Measurements from ENCODE around the gene GADD45A. TPM values are rescaled to one million over a fixed set of nuclear protein-coding genes. Genes with fewer than 3 reads are reported as not detected.
"Not testable (repeated sequence)": the region's sequence is repeated elsewhere in the genome, so short reads cannot be mapped to it uniquely, and the experiment has no call there.

Gene GADD45A
- total RNA-seq, 1 donor from 2014 or later = 46.5 TPM

GRCh38 chr1:67655581-67655980 is 29.4 kb upstream of the GADD45A start:
- Mint-ChIP-seq H3K27me3 (ENCODE audit: unreplicated experiment) (no peaks in the 10 kb centered on the region), H3K4me3 (ENCODE audit: unreplicated experiment) (no peak overlapping the region), H3K27ac (ENCODE audit: unreplicated experiment) (no peak overlapping the region), H3K4me1 (ENCODE audit: unreplicated experiment) (no peaks in the 10 kb centered on the region), H3K36me3 (ENCODE audit: low read depth, unreplicated experiment) (peaks cover 4% of the 10 kb centered on the region), H3K9me3 (ENCODE audit: unreplicated experiment) (no peaks in the 10 kb centered on the region)
- no peak for DNase-seq (ENCODE audit: low spot score)
- no peak for TF ChIP-seq CTCF (IDR thresholded peaks at IDR 0.05; ENCODE audit: unreplicated experiment)

GRCh38 chr1:67657152-67657551 is 27.8 kb upstream of the GADD45A start:
- H3K4me3 Mint-ChIP-seq (ENCODE audit: unreplicated experiment); H3K36me3 Mint-ChIP-seq (ENCODE audit: low read depth, unreplicated experiment); H3K9me3 Mint-ChIP-seq (ENCODE audit: unreplicated experiment); H3K27ac Mint-ChIP-seq (ENCODE audit: unreplicated experiment); H3K4me1 Mint-ChIP-seq (ENCODE audit: unreplicated experiment); H3K27me3 Mint-ChIP-seq (ENCODE audit: unreplicated experiment); DNase-seq (ENCODE audit: low spot score): not testable (repeated sequence)

GRCh38 chr1:67659229-67659628 is 25.8 kb upstream of the GADD45A start:
- H3K27me3 Mint-ChIP-seq (ENCODE audit: unreplicated experiment) = no peaks in the 10 kb centered on the region
- no peak overlapping the region for H3K27ac Mint-ChIP-seq (ENCODE audit: unreplicated experiment)
- TF ChIP-seq CTCF (IDR thresholded peaks at IDR 0.05; ENCODE audit: unreplicated experiment) = no peak
- H3K36me3 Mint-ChIP-seq (ENCODE audit: low read depth, unreplicated experiment) = peaks cover 4% of the 10 kb centered on the region
- H3K4me3 Mint-ChIP-seq (ENCODE audit: unreplicated experiment) = no peak overlapping the region
- H3K4me1 Mint-ChIP-seq (ENCODE audit: unreplicated experiment) = peaks cover 14% of the 10 kb centered on the region
- DNase-seq (ENCODE audit: low spot score) = no peak
- H3K9me3 Mint-ChIP-seq (ENCODE audit: unreplicated experiment) = no peaks in the 10 kb centered on the region

GRCh38 chr1:67662884-67663283 is 22.1 kb upstream of the GADD45A start:
- H3K27ac Mint-ChIP-seq (ENCODE audit: unreplicated experiment) = peak overlapping the region; percentile 48
- no peak for TF ChIP-seq CTCF (IDR thresholded peaks at IDR 0.05; ENCODE audit: unreplicated experiment)
- no peak for DNase-seq (ENCODE audit: low spot score)
- peaks cover 14% of the 10 kb centered on the region for H3K4me1 Mint-ChIP-seq (ENCODE audit: unreplicated experiment)
- peaks cover 3% of the 10 kb centered on the region for H3K27me3 Mint-ChIP-seq (ENCODE audit: unreplicated experiment)
- peaks cover 4% of the 10 kb centered on the region for H3K36me3 Mint-ChIP-seq (ENCODE audit: low read depth, unreplicated experiment)
- no peaks in the 10 kb centered on the region for H3K9me3 Mint-ChIP-seq (ENCODE audit: unreplicated experiment)
- H3K4me3 Mint-ChIP-seq (ENCODE audit: unreplicated experiment) = no peak overlapping the region

GRCh38 chr1:67664048-67664447 is 21.0 kb upstream of the GADD45A start:
- no peak for TF ChIP-seq CTCF (IDR thresholded peaks at IDR 0.05; ENCODE audit: unreplicated experiment)
- peak overlapping the region; percentile 0 for H3K4me3 Mint-ChIP-seq (ENCODE audit: unreplicated experiment)
- H3K9me3 Mint-ChIP-seq (ENCODE audit: unreplicated experiment) = no peaks in the 10 kb centered on the region
- peak overlapping the region; percentile 76 for H3K27ac Mint-ChIP-seq (ENCODE audit: unreplicated experiment)
- no peak for DNase-seq (ENCODE audit: low spot score)
- peaks cover 14% of the 10 kb centered on the region for H3K4me1 Mint-ChIP-seq (ENCODE audit: unreplicated experiment)
- peaks cover 4% of the 10 kb centered on the region for H3K36me3 Mint-ChIP-seq (ENCODE audit: low read depth, unreplicated experiment)
- H3K27me3 Mint-ChIP-seq (ENCODE audit: unreplicated experiment) = peaks cover 8% of the 10 kb centered on the region

- H3K27me3 Mint-ChIP-seq (ENCODE audit: unreplicated experiment); H3K27ac Mint-ChIP-seq (ENCODE audit: unreplicated experiment); H3K9me3 Mint-ChIP-seq (ENCODE audit: unreplicated experiment); H3K36me3 Mint-ChIP-seq (ENCODE audit: low read depth, unreplicated experiment); H3K4me3 Mint-ChIP-seq (ENCODE audit: unreplicated experiment); DNase-seq (ENCODE audit: low spot score): not testable (repeated sequence)
- H3K4me1 Mint-ChIP-seq (ENCODE audit: unreplicated experiment) = peaks cover 14% of the 10 kb centered on the region
These were observed 19.7 kb upstream of the GADD45A start for GRCh38 chr1:67665307-67665706.
